Neural cell (in vitro differentiated cells): ENCODE measurements around the gene STK10. TPM values are rescaled to one million over a fixed set of nuclear protein-coding genes. Genes with fewer than 3 reads are reported as not detected.

Source experiments
- H2AFZ ChIP-seq: fragments of 200-600, 300-800 bp; sonication (generic), shearing (Covaris generic); 2 replicates; pipeline ENCODE4 v1.6.0; 2014; ENCODE audit warnings: low read depth, mild to moderate bottlenecking, antibody characterized with exemption, low read length, moderate library complexity
- H3F3A ChIP-seq: fragments of 200-600 bp; shearing (Covaris generic); 2 replicates; pipeline ENCODE4 v1.6.1; 2016; ENCODE audit warnings: mild to moderate bottlenecking, moderate library complexity, mixed read lengths, antibody characterized with exemption, low read length; ENCODE audit not compliant: insufficient read depth, poor library complexity, severe bottlenecking
- H3K27ac ChIP-seq: fragments of 200-600, 300-800 bp; sonication (generic), shearing (Covaris generic); 2 replicates; pipeline ENCODE4 v1.5.1; 2014; ENCODE audit warnings: mild to moderate bottlenecking, low read length, moderate library complexity
- H3K27me3 ChIP-seq: fragments of 300-800, 200-600 bp; sonication (generic), shearing (Covaris generic); 2 replicates; pipeline ENCODE4 v1.6.0; 2014; ENCODE audit warnings: mild to moderate bottlenecking, low read depth, low read length, moderate library complexity; ENCODE audit not compliant: insufficient read depth
- H3K36me3 ChIP-seq: fragments of 300-800, 200-600 bp; sonication (generic), shearing (Covaris generic); 2 replicates; pipeline ENCODE4 v1.5.1; 2014; ENCODE audit warnings: mild to moderate bottlenecking, antibody characterized with exemption, low read length, moderate library complexity; ENCODE audit not compliant: insufficient read depth
- H3K4me2 ChIP-seq: fragments of 300-800, 200-600 bp; sonication (generic), shearing (Covaris generic); 2 replicates; pipeline ENCODE4 v1.6.0; 2014; ENCODE audit warnings: mild to moderate bottlenecking, low read length
- H3K4me3 ChIP-seq: fragments of 300-800, 200-600 bp; sonication (generic), shearing (Covaris generic); 2 replicates; pipeline ENCODE4 v1.5.1; 2014; ENCODE audit warnings: mild to moderate bottlenecking, low read length, moderate library complexity
- H3K79me2 ChIP-seq: fragments of 200-600 bp; shearing (Covaris generic); replicated peaks from 2 replicates; pipeline ENCODE4 v1.6.0; 2014; ENCODE audit warnings: mild to moderate bottlenecking, low read length, moderate library complexity; ENCODE audit not compliant: insufficient read depth
- H3K9ac ChIP-seq: fragments of 300-800, 200-600 bp; sonication (generic), shearing (Covaris generic); 2 replicates; pipeline ENCODE4 v1.6.1; 2016; ENCODE audit warnings: mild to moderate bottlenecking, low read length, mixed read lengths
- H3K9me2 ChIP-seq: fragments of 200-600 bp; shearing (Covaris generic); 2 replicates; pipeline ENCODE4 v1.6.1; 2016; ENCODE audit warnings: mild to moderate bottlenecking, low read length, mixed read lengths; ENCODE audit not compliant: insufficient read depth
- H3K9me3 ChIP-seq: fragments of 200-600, 300-800 bp; sonication (generic), shearing (Covaris generic); 2 replicates; pipeline ENCODE4 v1.6.1; 2016; ENCODE audit warnings: mild to moderate bottlenecking, mixed run types, low read length, moderate library complexity, mixed read lengths
- H4K20me1 ChIP-seq: fragments of 200-600 bp; shearing (Covaris generic); 2 replicates; pipeline ENCODE4 v1.6.1; 2016; ENCODE audit warnings: mild to moderate bottlenecking, mixed run types; ENCODE audit not compliant: insufficient read depth
- EP300 ChIP-seq: fragments of 450-650 bp; conservative IDR thresholded peaks from 2 replicates; pipeline ENCODE4 v1.6.1; 2014; ENCODE audit warnings: antibody characterized with exemption, mild to moderate bottlenecking, moderate library complexity; ENCODE audit not compliant: poor library complexity, severe bottlenecking
- EZH2 ChIP-seq: fragments of 200-600, 300-800 bp; shearing (Covaris generic), sonication (generic); IDR thresholded peaks from 2 replicates; pipeline ENCODE4 v1.6.1; 2014; ENCODE audit warnings: antibody characterized with exemption, low read length, borderline replicate concordance, mild to moderate bottlenecking; ENCODE audit not compliant: insufficient read depth, poor library complexity, severe bottlenecking
- MXI1 ChIP-seq: fragments of 450-650 bp; conservative IDR thresholded peaks from 2 replicates; pipeline ENCODE4 v1.6.1; 2014; ENCODE audit warnings: antibody characterized with exemption, mild to moderate bottlenecking; ENCODE audit not compliant: poor library complexity, severe bottlenecking
- POLR2AphosphoS5 ChIP-seq: IDR thresholded peaks from 2 replicates; pipeline ENCODE4 v1.6.1; 2012
- RAD21 ChIP-seq: fragments of 450-650 bp; conservative IDR thresholded peaks from 2 replicates; pipeline ENCODE4 v1.6.1; 2014; ENCODE audit warnings: antibody characterized with exemption, mild to moderate bottlenecking, moderate library complexity
- REST ChIP-seq: IDR thresholded peaks from 2 replicates; pipeline ENCODE4 v1.6.1; 2012; ENCODE audit warnings: borderline replicate concordance
- SMC3 ChIP-seq: fragments of 450-650 bp; conservative IDR thresholded peaks from 2 replicates; pipeline ENCODE4 v1.6.1; 2014; ENCODE audit warnings: antibody characterized with exemption, mild to moderate bottlenecking, moderate library complexity; ENCODE audit not compliant: poor library complexity
- TAF1 ChIP-seq: IDR thresholded peaks from 2 replicates; pipeline ENCODE4 v1.6.1; 2012; ENCODE audit warnings: low read depth
- polyA plus RNA-seq: library from polyadenylated mRNA; depleted of rRNA; stranded (reverse); fragments of >200 nt; gene quantifications from 2 replicates; pipeline ENCODE4 v1.2.3, GENCODE V29; 2014
- TF ChIP-seq, protein P1 (sequence below): fragments of 450-650 bp; IDR thresholded peaks from 2 replicates; pipeline ENCODE4 v1.5.1; 2014; ENCODE audit warnings: antibody characterized with exemption, mild to moderate bottlenecking, moderate library complexity; ENCODE audit not compliant: poor library complexity, severe bottlenecking

STK10 gene
- polyA plus RNA-seq, 1 donor from 2014 or later: 8.2 TPM

DNA sequence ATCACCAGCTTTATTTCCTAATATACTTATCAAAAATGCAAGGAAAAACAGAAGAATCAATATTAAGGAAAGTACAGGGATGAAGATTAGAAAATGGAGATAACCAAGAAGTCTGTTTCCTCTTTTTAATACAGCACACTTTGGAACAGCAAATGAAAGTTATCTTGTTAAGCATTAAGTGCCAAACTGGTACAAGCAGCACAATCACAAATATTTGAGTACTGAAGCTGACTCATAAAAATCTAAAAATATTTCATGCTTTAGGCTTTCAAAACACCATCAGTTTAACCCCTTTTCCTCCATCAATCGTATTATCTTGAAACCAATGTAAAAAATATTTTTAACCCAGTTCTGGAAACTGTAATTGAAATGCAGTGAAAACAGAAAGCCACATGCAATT lies 184.3 kb downstream of the STK10 start:
- no peak overlapping the region for H2AFZ ChIP-seq
- H3K4me3 ChIP-seq: peak overlapping the region; percentile 91
- no peak overlapping the region for H3K27ac ChIP-seq
- H3F3A ChIP-seq: no peaks in the 10 kb centered on the region
- H3K4me2 ChIP-seq: peak overlapping the region; percentile 70
- no peaks in the 10 kb centered on the region for H3K9me2 ChIP-seq
- H3K9me3 ChIP-seq: no peaks in the 10 kb centered on the region
- TF ChIP-seq EZH2 (no peak), EP300 (no peak), REST (no peak), SMC3 (no peak), RAD21 (no peak), POLR2AphosphoS5 (no peak), MXI1 (no peak), TAF1 (no peak)
- TF ChIP-seq, protein P1, sequence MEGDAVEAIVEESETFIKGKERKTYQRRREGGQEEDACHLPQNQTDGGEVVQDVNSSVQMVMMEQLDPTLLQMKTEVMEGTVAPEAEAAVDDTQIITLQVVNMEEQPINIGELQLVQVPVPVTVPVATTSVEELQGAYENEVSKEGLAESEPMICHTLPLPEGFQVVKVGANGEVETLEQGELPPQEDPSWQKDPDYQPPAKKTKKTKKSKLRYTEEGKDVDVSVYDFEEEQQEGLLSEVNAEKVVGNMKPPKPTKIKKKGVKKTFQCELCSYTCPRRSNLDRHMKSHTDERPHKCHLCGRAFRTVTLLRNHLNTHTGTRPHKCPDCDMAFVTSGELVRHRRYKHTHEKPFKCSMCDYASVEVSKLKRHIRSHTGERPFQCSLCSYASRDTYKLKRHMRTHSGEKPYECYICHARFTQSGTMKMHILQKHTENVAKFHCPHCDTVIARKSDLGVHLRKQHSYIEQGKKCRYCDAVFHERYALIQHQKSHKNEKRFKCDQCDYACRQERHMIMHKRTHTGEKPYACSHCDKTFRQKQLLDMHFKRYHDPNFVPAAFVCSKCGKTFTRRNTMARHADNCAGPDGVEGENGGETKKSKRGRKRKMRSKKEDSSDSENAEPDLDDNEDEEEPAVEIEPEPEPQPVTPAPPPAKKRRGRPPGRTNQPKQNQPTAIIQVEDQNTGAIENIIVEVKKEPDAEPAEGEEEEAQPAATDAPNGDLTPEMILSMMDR: no peak
- H3K79me2 ChIP-seq: peaks cover 74% of the 10 kb centered on the region
- H3K27me3 ChIP-seq: no peaks in the 10 kb centered on the region
- H3K36me3 ChIP-seq: no peaks in the 10 kb centered on the region
- H4K20me1 ChIP-seq: no peaks in the 10 kb centered on the region
- no peak overlapping the region for H3K9ac ChIP-seq

DNA sequence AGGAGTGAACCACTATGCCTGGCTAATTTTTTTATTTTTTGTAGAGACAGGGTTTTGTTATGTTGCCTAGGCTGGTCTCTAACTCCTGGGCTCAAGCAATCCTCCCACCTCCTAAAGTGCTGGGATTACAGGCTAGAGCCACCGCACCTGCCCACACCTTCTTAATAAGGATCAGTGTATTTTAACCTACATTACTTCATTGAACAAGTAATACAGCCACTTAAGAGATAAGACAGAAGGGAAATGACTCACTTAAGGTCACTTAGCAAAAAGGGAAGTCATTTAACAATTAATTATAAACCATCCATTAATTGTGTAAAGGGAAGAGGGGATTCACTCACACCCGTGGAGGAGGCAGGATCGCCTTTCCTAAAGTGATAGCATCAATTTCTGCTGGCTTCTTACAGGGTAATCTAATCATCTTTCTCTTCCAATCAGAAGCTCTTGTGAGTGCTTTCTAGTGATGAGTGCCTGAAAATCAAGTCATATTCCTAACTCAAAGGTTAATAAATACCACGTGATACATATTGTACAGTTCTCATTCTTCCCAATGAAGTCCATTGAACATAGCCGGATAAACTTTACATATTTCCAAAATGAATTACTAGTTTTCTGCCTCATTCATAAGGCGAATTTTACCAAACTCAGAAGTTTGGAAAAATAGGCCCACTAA lies 185.0 kb downstream of the STK10 start:
- no peak for TF ChIP-seq EP300
- TF ChIP-seq EZH2: no peak
- TF ChIP-seq MXI1: no peak
- TF ChIP-seq RAD21: no peak
- TF ChIP-seq POLR2AphosphoS5: no peak
- TF ChIP-seq TAF1: no peak
- TF ChIP-seq SMC3: no peak
- TF ChIP-seq, protein P1: no peak
- no peak for TF ChIP-seq REST
- H3K79me2 ChIP-seq: peaks cover 82% of the 10 kb centered on the region
- no peaks in the 10 kb centered on the region for H3K27me3 ChIP-seq
- no peak overlapping the region for H3K4me3 ChIP-seq
- H3K9me3 ChIP-seq: no peaks in the 10 kb centered on the region
- H2AFZ ChIP-seq: no peak overlapping the region
- no peaks in the 10 kb centered on the region for H3F3A ChIP-seq
- H3K9me2 ChIP-seq: no peaks in the 10 kb centered on the region
- H3K9ac ChIP-seq: no peak overlapping the region
- no peaks in the 10 kb centered on the region for H4K20me1 ChIP-seq
- H3K27ac ChIP-seq: no peak overlapping the region
- H3K36me3 ChIP-seq: no peaks in the 10 kb centered on the region
- H3K4me2 ChIP-seq: no peak overlapping the region
